Pons (tissue), 1 donor: ENCODE measurements around the gene ACTL8.

Source experiments
- DNase-seq: peaks from one replicate; pipeline ENCODE4 v3.0.0-alpha.2; 2016; ENCODE audit warnings: low spot score

The ACTL8 gene

DNA sequence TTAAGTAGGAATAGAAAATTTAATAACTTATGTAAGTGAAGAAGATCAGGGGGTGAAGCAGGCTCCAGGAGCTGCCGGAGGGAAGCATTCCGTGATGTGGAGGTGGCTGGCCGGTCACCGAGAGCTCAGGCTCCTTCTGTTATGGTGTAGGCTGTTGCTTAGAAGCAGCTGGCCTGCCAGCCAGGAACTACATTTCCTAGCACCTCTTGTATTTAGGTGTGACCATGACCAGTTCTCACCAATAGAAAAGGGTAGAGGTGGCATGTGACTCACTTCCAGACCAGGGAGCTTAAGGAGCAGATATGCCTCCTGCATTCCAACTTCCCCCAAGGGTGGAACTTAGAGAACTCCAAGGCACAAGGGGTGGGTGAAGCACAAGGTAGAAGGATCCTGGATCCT lies 120.7 kb downstream of the ACTL8 start:
- DNase-seq: no peak
